Activated CD8-positive, alpha-beta T cell treated with anti-CD3 and anti-CD28 coated beads for 36 hours (primary cell): Measurements from ENCODE around the gene KCNJ13. TPM values are rescaled to one million over a fixed set of nuclear protein-coding genes. Genes with fewer than 3 reads are reported as not detected.

Experiments
- ATAC-seq: fragments of 200-7000 bp; cut with Tn5 transposase; one replicate; pipeline ENCODE4 v1.10.0; 2021; ENCODE audit warnings: mild to moderate bottlenecking, moderate library complexity
- CTCF ChIA-PET: fragments of 350-600 bp; sonication (Branson Sonifier 250); formaldehyde crosslinking; loops from one replicate; lab custom pipeline; 2021; ENCODE audit warnings: antibody characterized with exemption; lab: Charles Lee
- POLR2A ChIA-PET: fragments of 350-600 bp; sonication (Branson Sonifier 250); formaldehyde crosslinking; loops from one replicate; lab custom pipeline; 2021; ENCODE audit warnings: antibody characterized with exemption; lab: Charles Lee
- DNase-seq: peaks from one replicate; pipeline ENCODE4 v3.0.0-alpha.2; 2020
- H3K27ac Mint-ChIP-seq: one replicate; pipeline ENCODE4 v1.8.0; 2021; ENCODE audit warnings: mild to moderate bottlenecking, mixed read lengths
- H3K27me3 Mint-ChIP-seq: one replicate; pipeline ENCODE4 v1.8.0; 2021; ENCODE audit warnings: mixed read lengths
- H3K36me3 Mint-ChIP-seq: one replicate; pipeline ENCODE4 v1.8.0; 2021; ENCODE audit warnings: low read depth, mixed read lengths
- H3K4me1 Mint-ChIP-seq: one replicate; pipeline ENCODE4 v1.8.0; 2021; ENCODE audit warnings: low read depth, mixed read lengths
- H3K4me3 Mint-ChIP-seq: one replicate; pipeline ENCODE4 v1.8.0; 2021; ENCODE audit warnings: mild to moderate bottlenecking, moderate library complexity, mixed read lengths
- H3K9me3 Mint-ChIP-seq: one replicate; pipeline ENCODE4 v1.8.0; 2021; ENCODE audit warnings: mixed read lengths
- CTCF ChIP-seq: fragments of 200-600 bp; IDR thresholded peaks from one replicate; pipeline ENCODE4 v1.8.0; 2022; ENCODE audit warnings: antibody characterized with exemption, mild to moderate bottlenecking
- intact Hi-C: fragments of 100-400 bp; cut with micrococcal nuclease; formaldehyde crosslinking; loops from one replicate; pipeline ENCODE4 v1.10.0; 2022
- total RNA-seq, 2 experiments: library from RNA; stranded (reverse); gene quantifications; one replicate each; pipeline ENCODE4 v1.2.3, GENCODE V29; 2021

Gene KCNJ13
- total RNA-seq, 2 experiments from 2014 or later = not detected

- Mint-ChIP-seq H3K27me3 (no peaks in the 10 kb centered on the region), H3K36me3 (peaks cover 48% of the 10 kb centered on the region), H3K27ac (no peak overlapping the region), H3K4me1 (no peaks in the 10 kb centered on the region), H3K4me3 (no peak overlapping the region), H3K9me3 (no peaks in the 10 kb centered on the region)
- DNase-seq (no peak), ATAC-seq (no peak)
- intact Hi-C loops = no loop called here
- POLR2A ChIA-PET = interaction anchor here (0.7 kb wide), 1 partner anchor 59 kb away, joined by 3 read pairs; no protein-coding TSS in a partner anchor
- CTCF ChIA-PET = interaction anchor here (0.6 to 0.9 kb wide), 2 partner anchors 9 to 15 kb away, joined by 3 to 4 read pairs; no protein-coding TSS in a partner anchor
- no peak for TF ChIP-seq CTCF
Observed at GRCh38 chr2:232794981-232795380, 18.6 kb upstream of the KCNJ13 start.

- no peaks in the 10 kb centered on the region for H3K4me1 Mint-ChIP-seq
- no peaks in the 10 kb centered on the region for H3K9me3 Mint-ChIP-seq
- H3K4me3 Mint-ChIP-seq = no peak overlapping the region
- TF ChIP-seq CTCF = no peak
- no peak overlapping the region for H3K27ac Mint-ChIP-seq
- ATAC-seq = no peak
- POLR2A ChIA-PET = no interaction called here
- DNase-seq = no peak
- no peaks in the 10 kb centered on the region for H3K27me3 Mint-ChIP-seq
- peaks cover 45% of the 10 kb centered on the region for H3K36me3 Mint-ChIP-seq
- CTCF ChIA-PET = interaction anchor here (1.3 kb wide), 1 partner anchor 26 kb away, joined by 3 read pairs; no protein-coding TSS in a partner anchor
- intact Hi-C loops = no loop called here
Observed at GRCh38 chr2:232793271-232793670, 16.9 kb upstream of the KCNJ13 start.

- no peak for TF ChIP-seq CTCF
- H3K36me3 Mint-ChIP-seq = peaks cover 42% of the 10 kb centered on the region
- H3K27ac Mint-ChIP-seq = no peak overlapping the region
- H3K9me3 Mint-ChIP-seq = no peaks in the 10 kb centered on the region
- H3K4me3 Mint-ChIP-seq = no peak overlapping the region
- DNase-seq = no peak
- ChIA-PET POLR2A (no interaction called here), CTCF (no interaction called here)
- H3K4me1 Mint-ChIP-seq = no peaks in the 10 kb centered on the region
- ATAC-seq = no peak
- intact Hi-C loops = no loop called here
- no peaks in the 10 kb centered on the region for H3K27me3 Mint-ChIP-seq
Observed at GRCh38 chr2:232791518-232791917, 15.2 kb upstream of the KCNJ13 start.

- no peak for DNase-seq
- intact Hi-C loops = no loop called here
- no peak for ATAC-seq
- CTCF ChIA-PET = no interaction called here
- no peaks in the 10 kb centered on the region for H3K9me3 Mint-ChIP-seq
- peaks cover 34% of the 10 kb centered on the region for H3K36me3 Mint-ChIP-seq
- peaks cover 3% of the 10 kb centered on the region for H3K4me1 Mint-ChIP-seq
- TF ChIP-seq CTCF = no peak
- no peak overlapping the region for H3K27ac Mint-ChIP-seq
- H3K4me3 Mint-ChIP-seq = no peak overlapping the region
- H3K27me3 Mint-ChIP-seq = no peaks in the 10 kb centered on the region
- POLR2A ChIA-PET = no interaction called here
Observed at GRCh38 chr2:232789082-232789481, 12.7 kb upstream of the KCNJ13 start.

GRCh38 chr2:232787806-232788205, 11.4 kb upstream of the KCNJ13 start:
- peaks cover 3% of the 10 kb centered on the region for H3K4me1 Mint-ChIP-seq
- no peak overlapping the region for H3K27ac Mint-ChIP-seq
- CTCF ChIA-PET = no interaction called here
- no peak overlapping the region for H3K4me3 Mint-ChIP-seq
- POLR2A ChIA-PET = no interaction called here
- DNase-seq (no peak), ATAC-seq (no peak)
- H3K36me3 Mint-ChIP-seq = peaks cover 40% of the 10 kb centered on the region
- H3K9me3 Mint-ChIP-seq = no peaks in the 10 kb centered on the region
- no peaks in the 10 kb centered on the region for H3K27me3 Mint-ChIP-seq
- intact Hi-C loops = no loop called here
- TF ChIP-seq CTCF = no peak
